Keratinocyte (primary cell): ENCODE results near the gene FBN1. TPM values are rescaled to one million over a fixed set of nuclear protein-coding genes. Genes with fewer than 3 reads are reported as not detected.

Experiments used
- DNase-seq: peaks from one replicate; pipeline ENCODE4 v3.0.0-alpha.2; 2011; ENCODE audit warnings: low read depth, missing footprints, low spot score
- FAIRE-seq: peaks from 2 replicates; lab custom pipeline; 2011; peaks lifted over from hg19 to GRCh38; lab: Jason Lieb, UNC
- H2AFZ ChIP-seq: 2 replicates; pipeline ENCODE4 v1.6.0; 2012; ENCODE audit warnings: low read length, control low read depth, inconsistent platforms; ENCODE audit not compliant: control insufficient read depth
- H3K27ac ChIP-seq: 2 replicates; pipeline ENCODE4 v1.5.1; 2011; ENCODE audit warnings: low read length; ENCODE audit not compliant: control insufficient read depth, insufficient read depth
- H3K27me3 ChIP-seq: 3 replicates; pipeline ENCODE4 v1.6.0; 2011; ENCODE audit warnings: low read length; ENCODE audit not compliant: control insufficient read depth, insufficient read depth; ENCODE audit errors: extremely low read depth
- H3K36me3 ChIP-seq, 2 experiments: 2 replicates in 1 of 2; 3 replicates in 1 of 2; pipeline ENCODE4 v1.5.1; 2011; ENCODE audit warnings: low read length in 2 of 2, mild to moderate bottlenecking in 1 of 2; ENCODE audit not compliant: control insufficient read depth in 2 of 2, insufficient read depth in 2 of 2; ENCODE audit errors: extremely low read depth in 1 of 2
- H3K4me1 ChIP-seq: 3 replicates; pipeline ENCODE4 v1.5.1; 2011; ENCODE audit warnings: low read length; ENCODE audit not compliant: control insufficient read depth, insufficient read depth; ENCODE audit errors: extremely low read depth
- H3K4me2 ChIP-seq: 3 replicates; pipeline ENCODE4 v1.6.0; 2011; ENCODE audit warnings: low read depth, low read length; ENCODE audit not compliant: control insufficient read depth, insufficient read depth; ENCODE audit errors: extremely low read depth
- H3K4me3 ChIP-seq, 3 experiments: fragments of 200-600 bp in 1 of 3; sonication (generic) in 1 of 3; 2 replicates in 2 of 3; 3 replicates in 1 of 3; pipeline ENCODE4 v1.5.1; 2011 to 2016; ENCODE audit warnings: low read length in 3 of 3, mild to moderate bottlenecking in 3 of 3, control low read depth in 2 of 3, inconsistent platforms in 1 of 3, low read depth in 1 of 3, mixed read lengths in 1 of 3, mixed run types in 1 of 3, moderate library complexity in 1 of 3; ENCODE audit not compliant: control insufficient read depth in 2 of 3, insufficient read depth in 2 of 3; ENCODE audit errors: extremely low read depth in 1 of 3
- H3K79me2 ChIP-seq: 2 replicates; pipeline ENCODE4 v1.6.0; 2012; ENCODE audit warnings: low read length; ENCODE audit not compliant: control insufficient read depth, insufficient read depth
- H3K9ac ChIP-seq: 3 replicates; pipeline ENCODE4 v1.6.0; 2011; ENCODE audit warnings: low read length; ENCODE audit not compliant: control insufficient read depth, insufficient read depth; ENCODE audit errors: extremely low read depth
- H3K9me1 ChIP-seq: 3 replicates; pipeline ENCODE4 v1.6.0; 2011; ENCODE audit warnings: low read length; ENCODE audit not compliant: control insufficient read depth, insufficient read depth; ENCODE audit errors: extremely low read depth
- H3K9me3 ChIP-seq: 2 replicates; pipeline ENCODE4 v1.5.1; 2012; ENCODE audit warnings: low read depth, low read length; ENCODE audit not compliant: control insufficient read depth
- H4K20me1 ChIP-seq: 3 replicates; pipeline ENCODE4 v1.6.0; 2011; ENCODE audit warnings: low read length; ENCODE audit not compliant: control insufficient read depth, insufficient read depth; ENCODE audit errors: extremely low read depth
- CTCF ChIP-seq, 3 experiments: IDR thresholded peaks in 1 of 3; conservative IDR thresholded peaks in 1 of 3; optimal IDR thresholded peaks in 1 of 3; 2 replicates in 2 of 3; 3 replicates in 1 of 3; pipeline versions ENCODE3 to v1.5.1; 2011; ENCODE audit warnings: low read length in 3 of 3, mild to moderate bottlenecking in 3 of 3, moderate library complexity in 2 of 3, control low read depth in 1 of 3, inconsistent platforms in 1 of 3; ENCODE audit not compliant: insufficient read depth in 2 of 3; ENCODE audit errors: extremely low read depth in 1 of 3
- EZH2 ChIP-seq: IDR thresholded peaks from one replicate; pipeline ENCODE4 v1.6.1; 2012; ENCODE audit warnings: inconsistent platforms, mild to moderate bottlenecking, low read length, moderate library complexity
- dilution Hi-C: fragments of 300-500 bp; cut with MboI; formaldehyde crosslinking; loops from one replicate; pipeline ENCODE4 v1.7.0; 2020; ENCODE audit warnings: low sequenced_read_pairs; ENCODE audit not compliant: extremely low pct_ligation_motif_present
- polyA plus RNA-seq, 5 experiments: library from polyadenylated mRNA; depleted of rRNA in 3 of 5; stranded (reverse) in 3 of 5; stranded (forward) in 1 of 5; unstranded in 1 of 5; fragments of >200 nt; gene quantifications; 1 replicate in 1 of 5; 2 replicates in 3 of 5; 3 replicates in 1 of 5; pipeline versions ENCODE4 v1.2.1 to v1.2.3, GENCODE V29; 2011 to 2012; ENCODE audit warnings: missing spikeins in 2 of 5, low read depth in 1 of 5, low replicate concordance in 1 of 5

Gene FBN1
- polyA plus RNA-seq, 1 donor (not counting 4 experiments of a cell fraction or from before 2014, with no cell fraction given), result 3.5 TPM

- TF ChIP-seq EZH2, result no peak
- TF ChIP-seq CTCF (optimal IDR thresholded peaks at IDR 0.05 in 1 of 3, IDR thresholded peaks at IDR 0.05 in 1 of 3, conservative IDR thresholded peaks at IDR 0.05 in 1 of 3; ENCODE audit: extremely low read depth in 1 of 3, insufficient read depth in 2 of 3, low read length in 3 of 3), result no peak
- Histone ChIP-seq H3K4me3 (no peak overlapping the region), H3K27ac (no peak overlapping the region), H4K20me1 (no peaks in the 10 kb centered on the region), H2AFZ (no peak overlapping the region), H3K4me2 (no peak overlapping the region), H3K27me3 (no peaks in the 10 kb centered on the region), H3K4me1 (no peaks in the 10 kb centered on the region), H3K79me2 (no peaks in the 10 kb centered on the region), H3K9me3 (no peaks in the 10 kb centered on the region), H3K9ac (no peak overlapping the region), H3K9me1 (no peaks in the 10 kb centered on the region), H3K36me3 (no peaks in the 10 kb centered on the region)
- dilution Hi-C loops, result no loop called here
- no peak for DNase-seq
- FAIRE-seq, result no peak
Measured at GRCh38 chr15:48516121-48516520, 129.4 kb downstream of the FBN1 start.

- no peak overlapping the region for H3K27ac ChIP-seq
- TF ChIP-seq EZH2 (no peak), CTCF (optimal IDR thresholded peaks at IDR 0.05 in 1 of 3, IDR thresholded peaks at IDR 0.05 in 1 of 3, conservative IDR thresholded peaks at IDR 0.05 in 1 of 3; ENCODE audit: extremely low read depth in 1 of 3, insufficient read depth in 2 of 3, low read length in 3 of 3) (no peak)
- no peak overlapping the region for H3K9ac ChIP-seq
- no peaks in the 10 kb centered on the region for H3K36me3 ChIP-seq
- H3K4me1 ChIP-seq, result no peaks in the 10 kb centered on the region
- DNase-seq (no peak), FAIRE-seq (no peak)
- H4K20me1 ChIP-seq, result no peaks in the 10 kb centered on the region
- H3K27me3 ChIP-seq, result no peaks in the 10 kb centered on the region
- H3K9me3 ChIP-seq, result no peaks in the 10 kb centered on the region
- no peaks in the 10 kb centered on the region for H3K9me1 ChIP-seq
- H2AFZ ChIP-seq, result no peak overlapping the region
- H3K79me2 ChIP-seq, result no peaks in the 10 kb centered on the region
- dilution Hi-C loops, result no loop called here
- no peak overlapping the region for H3K4me3 ChIP-seq
- H3K4me2 ChIP-seq, result no peak overlapping the region
Measured at GRCh38 chr15:48515500-48515899, 130.0 kb downstream of the FBN1 start.
